D721Med (cell line): Measurements from ENCODE around the gene MTPN.
A peak's percentile ranks its signal among the peaks of the same experiment; 100 is the strongest.

Experiments used
- DNase-seq: peaks from one replicate; pipeline ENCODE4 v3.0.0; 2011; ENCODE audit warnings: low spot score; ENCODE audit not compliant: insufficient read length
- FAIRE-seq: peaks from 2 replicates; lab custom pipeline; 2011; peaks lifted over from hg19 to GRCh38; lab: Jason Lieb, UNC
- TF ChIP-seq, protein P1 (sequence below): IDR thresholded peaks from 2 replicates; pipeline ENCODE4 v1.5.1; 2012; ENCODE audit warnings: mild to moderate bottlenecking, control low read depth; ENCODE audit not compliant: insufficient read depth; ENCODE audit errors: missing control alignments

Gene MTPN, protein sequence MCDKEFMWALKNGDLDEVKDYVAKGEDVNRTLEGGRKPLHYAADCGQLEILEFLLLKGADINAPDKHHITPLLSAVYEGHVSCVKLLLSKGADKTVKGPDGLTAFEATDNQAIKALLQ

DNA sequence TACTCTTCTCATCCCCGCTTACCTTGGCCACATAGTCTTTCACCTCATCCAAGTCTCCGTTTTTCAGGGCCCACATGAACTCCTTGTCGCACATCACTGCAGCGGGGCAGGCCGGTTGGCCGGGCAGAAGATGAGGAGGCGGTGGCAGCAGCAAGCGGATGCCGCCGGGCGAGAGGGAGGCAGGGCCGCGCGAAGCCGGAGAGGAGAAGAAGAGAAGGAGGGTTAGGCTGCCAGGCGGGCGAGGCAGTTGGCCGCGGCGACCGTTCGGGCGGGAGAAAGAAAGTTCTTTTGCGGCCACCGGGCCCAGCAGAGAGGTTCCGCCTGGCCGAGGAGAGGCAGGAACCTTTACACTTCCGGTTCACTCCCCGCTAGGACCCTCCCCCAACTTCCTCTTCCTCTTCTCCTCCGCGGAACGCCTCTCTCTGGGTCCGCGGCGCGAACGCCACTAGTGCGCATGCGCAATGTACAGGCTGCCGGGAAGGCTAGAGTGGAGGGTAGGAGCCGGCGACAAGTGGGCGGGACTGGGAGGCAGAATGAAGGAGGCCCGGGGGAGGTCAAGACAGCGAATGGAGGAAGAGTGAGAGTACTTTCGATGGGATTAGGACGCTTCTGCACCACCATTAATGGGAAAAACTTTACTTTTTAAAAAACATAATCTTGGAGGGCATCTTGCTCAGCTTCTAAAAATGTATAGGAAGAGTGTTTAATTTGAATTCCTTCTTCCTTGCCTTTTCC lies at the start of gene MTPN:
MTPN (minus strand) TSS at position 353 of the 735 bp plus-strand sequence; CDS start at position 94, 259 bp downstream.
- FAIRE-seq (no peak), DNase-seq (peak; percentile 77)
- TF ChIP-seq, protein P1, sequence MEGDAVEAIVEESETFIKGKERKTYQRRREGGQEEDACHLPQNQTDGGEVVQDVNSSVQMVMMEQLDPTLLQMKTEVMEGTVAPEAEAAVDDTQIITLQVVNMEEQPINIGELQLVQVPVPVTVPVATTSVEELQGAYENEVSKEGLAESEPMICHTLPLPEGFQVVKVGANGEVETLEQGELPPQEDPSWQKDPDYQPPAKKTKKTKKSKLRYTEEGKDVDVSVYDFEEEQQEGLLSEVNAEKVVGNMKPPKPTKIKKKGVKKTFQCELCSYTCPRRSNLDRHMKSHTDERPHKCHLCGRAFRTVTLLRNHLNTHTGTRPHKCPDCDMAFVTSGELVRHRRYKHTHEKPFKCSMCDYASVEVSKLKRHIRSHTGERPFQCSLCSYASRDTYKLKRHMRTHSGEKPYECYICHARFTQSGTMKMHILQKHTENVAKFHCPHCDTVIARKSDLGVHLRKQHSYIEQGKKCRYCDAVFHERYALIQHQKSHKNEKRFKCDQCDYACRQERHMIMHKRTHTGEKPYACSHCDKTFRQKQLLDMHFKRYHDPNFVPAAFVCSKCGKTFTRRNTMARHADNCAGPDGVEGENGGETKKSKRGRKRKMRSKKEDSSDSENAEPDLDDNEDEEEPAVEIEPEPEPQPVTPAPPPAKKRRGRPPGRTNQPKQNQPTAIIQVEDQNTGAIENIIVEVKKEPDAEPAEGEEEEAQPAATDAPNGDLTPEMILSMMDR, result no peak

DNA sequence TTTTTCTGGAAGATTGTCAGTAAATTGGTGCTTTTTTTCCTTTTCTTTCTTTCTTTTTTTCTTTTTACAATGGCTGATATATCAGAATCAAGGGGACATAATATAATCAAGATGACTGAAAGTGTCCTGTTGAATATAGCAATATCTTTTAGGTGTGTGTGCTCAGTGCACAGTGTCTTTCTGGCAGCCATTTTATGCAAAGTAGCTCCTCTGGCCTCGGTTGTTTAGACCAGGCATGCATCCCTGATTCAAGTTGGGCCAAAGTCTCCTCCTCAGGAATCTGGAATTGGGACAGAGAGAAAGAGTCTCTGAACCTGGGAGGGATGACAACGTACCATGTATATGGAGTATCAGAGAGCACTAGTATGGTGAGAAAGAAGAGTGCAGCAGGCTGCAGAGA lies 49.0 kb upstream of the MTPN start:
- DNase-seq (no peak), FAIRE-seq (no peak)
- TF ChIP-seq, protein P1, result no peak

DNA sequence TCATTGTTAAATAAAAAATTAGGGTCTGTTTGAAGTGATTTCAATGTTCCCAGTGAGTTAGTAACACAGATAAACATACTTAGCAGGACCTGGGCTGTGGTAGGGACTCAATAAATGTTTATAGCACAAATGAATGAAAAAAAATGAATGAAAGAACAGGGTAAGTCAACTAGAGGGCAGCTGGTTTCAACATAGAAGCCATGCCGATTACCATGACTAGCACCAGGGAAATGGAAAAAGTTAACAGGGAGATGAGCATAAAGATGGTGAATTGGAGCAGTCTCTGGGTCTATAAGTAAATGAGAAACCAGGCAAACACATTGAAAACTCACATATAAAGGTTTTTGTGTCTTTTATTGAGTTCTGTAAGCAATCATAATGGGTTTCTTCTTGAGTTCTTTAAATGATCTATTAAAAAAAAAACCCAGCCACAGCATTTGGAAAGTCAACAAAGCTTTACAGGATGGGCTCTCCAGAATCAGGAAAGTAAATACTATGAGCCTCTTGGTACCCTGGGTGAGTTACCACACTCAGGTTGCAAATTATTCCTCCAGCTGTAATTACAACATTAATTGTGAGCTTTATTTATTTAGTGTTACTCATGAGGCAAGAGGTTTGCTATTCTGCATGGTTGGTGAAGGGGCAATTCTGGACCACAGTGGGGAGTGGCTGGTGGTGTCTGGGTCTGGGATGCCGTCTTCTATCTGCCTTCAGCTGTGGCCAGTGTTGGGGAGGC lies 46.1 kb upstream of the MTPN start:
- no peak for FAIRE-seq
- DNase-seq, result no peak
- TF ChIP-seq, protein P1, result no peak

DNA sequence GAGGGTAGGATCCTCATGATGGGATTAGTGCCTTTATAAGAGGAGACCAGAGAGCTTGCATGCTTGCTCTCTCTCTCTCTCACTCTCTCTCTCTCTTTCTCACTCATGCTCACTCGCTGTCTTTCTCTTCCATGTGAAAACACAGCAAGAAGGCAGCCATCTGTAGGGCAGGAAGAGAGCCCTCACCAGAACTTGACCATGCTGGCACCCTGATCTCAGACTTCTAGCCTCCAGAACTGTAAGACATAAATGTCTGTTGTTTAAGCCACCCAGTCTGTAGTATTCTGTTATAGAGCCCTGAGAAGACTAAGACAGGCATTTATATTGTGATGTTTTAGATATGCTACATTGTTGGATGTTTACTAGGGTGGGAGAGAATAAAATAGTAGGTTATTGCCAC lies 43.4 kb upstream of the MTPN start:
- no peak for DNase-seq
- FAIRE-seq, result no peak
- TF ChIP-seq, protein P1, result no peak

DNA sequence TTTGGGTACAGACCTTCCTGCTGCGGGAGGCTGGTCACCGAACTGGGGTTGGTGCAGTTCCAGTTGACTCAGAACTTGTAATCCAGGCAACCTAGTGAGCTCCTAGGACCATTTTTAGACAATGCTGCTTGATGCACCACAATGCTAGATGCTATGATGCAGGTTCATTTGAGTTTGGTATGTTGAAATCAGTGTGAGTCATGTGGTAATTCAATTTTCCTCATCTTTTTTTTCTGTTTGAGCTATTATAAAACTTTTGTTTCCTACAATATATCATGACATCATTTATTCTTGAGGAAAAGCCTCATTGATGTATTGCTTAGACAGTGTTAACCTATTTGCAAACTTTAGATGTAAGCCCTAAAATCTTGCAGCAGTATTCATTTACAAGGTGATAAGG lies 40.9 kb upstream of the MTPN start:
- no peak for FAIRE-seq

DNA sequence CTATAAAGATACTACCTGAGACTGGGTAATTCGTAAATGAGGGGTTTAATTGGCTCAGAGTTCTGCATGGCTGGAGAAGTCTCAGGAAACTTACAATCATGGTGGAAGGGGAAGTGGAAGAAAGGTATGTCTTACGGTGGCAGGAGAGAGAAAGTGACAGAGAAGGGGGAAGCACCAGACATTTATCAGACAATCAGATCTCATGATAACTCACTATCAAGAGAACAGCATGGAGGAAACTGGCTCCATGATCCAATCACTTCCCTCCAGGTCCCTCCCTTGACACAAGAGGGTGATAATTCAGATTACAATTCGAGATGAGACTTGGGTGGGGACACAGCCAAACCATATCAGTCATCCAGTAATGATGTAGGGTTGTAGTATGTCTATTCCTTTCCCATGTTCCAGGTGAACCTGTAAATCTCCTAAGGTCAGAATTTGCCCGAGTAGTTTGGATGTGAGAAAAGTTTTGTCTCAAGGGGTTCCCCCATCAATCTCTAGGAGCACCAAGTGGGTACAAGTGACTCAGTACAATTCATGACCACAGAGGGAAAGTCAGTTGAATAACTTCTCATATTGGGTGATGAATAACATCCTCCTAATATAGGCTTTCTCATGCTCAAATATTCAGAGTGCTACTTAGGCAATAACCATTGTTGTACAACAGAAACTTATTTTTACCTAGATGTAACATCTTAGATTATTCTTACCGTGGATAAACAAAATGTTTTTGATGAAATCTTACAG lies 39.7 kb upstream of the MTPN start:
- FAIRE-seq, result no peak
- no peak for DNase-seq
- TF ChIP-seq, protein P1, result no peak

More for the DNA sequence above, 40.9 kb upstream of the MTPN start:
- no peak for DNase-seq
- TF ChIP-seq, protein P1, result no peak
